ENCODE results near the gene ALK.

Gene ALK

DNA sequence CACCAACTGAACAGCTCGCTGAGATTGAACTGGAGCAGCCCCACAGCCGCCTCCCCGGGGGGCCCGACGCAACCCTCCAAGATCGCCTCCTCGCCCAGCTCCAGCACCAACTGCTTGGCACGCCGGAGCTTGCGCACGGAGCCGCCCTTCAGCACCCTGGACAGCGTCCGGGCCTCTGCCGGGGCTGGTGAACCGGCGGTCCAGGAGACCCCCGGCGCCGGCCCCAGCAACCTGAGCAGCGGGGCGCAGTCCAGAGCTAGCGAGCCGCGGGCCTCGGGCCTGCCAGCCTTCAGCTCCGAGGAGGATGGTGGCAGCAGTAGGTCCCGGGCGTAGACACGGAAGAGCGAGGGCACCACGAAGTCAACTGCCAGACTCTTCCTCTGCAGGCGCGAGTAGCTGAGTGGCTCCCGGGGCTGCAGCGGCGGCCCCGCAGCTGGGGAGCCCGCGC lies 1.2 kb downstream of the ALK start:
- DNase-seq (ENCODE audit: low read depth, low spot score), result no peak
- Histone ChIP-seq H3K9me3 (ENCODE audit: low read depth, low read length) (no peaks in the 10 kb centered on the region), H3K27ac (no peak overlapping the region), H3K4me3 (peak overlapping the region; percentile 89), H3K36me3 (ENCODE audit: insufficient read depth, low read length) (peaks cover 7% of the 10 kb centered on the region; the same call in 1 of the 2 replicates), H3K9ac (ENCODE audit: insufficient read length) (no peak overlapping the region)
- TF ChIP-seq POLR2AphosphoS5 (IDR thresholded peaks at IDR 0.05; ENCODE audit: borderline replicate concordance, low read depth, low read length) (no peak), EZH2 (IDR thresholded peaks at IDR 0.05) (no peak), FOXP2 (optimal IDR thresholded peaks at IDR 0.05; ENCODE audit: control extremely low read depth, extremely low read length, insufficient read depth) (no peak)

GRCh38 chr2:29918941-29919340 lies 2.4 kb downstream of the ALK start:
- H3K27ac ChIP-seq, result no peak overlapping the region
- TF ChIP-seq EZH2 (IDR thresholded peaks at IDR 0.05) (no peak), FOXP2 (optimal IDR thresholded peaks at IDR 0.05; ENCODE audit: control extremely low read depth, extremely low read length, insufficient read depth) (no peak), POLR2AphosphoS5 (IDR thresholded peaks at IDR 0.05; ENCODE audit: borderline replicate concordance, low read depth, low read length) (no peak)
- no peak for DNase-seq (ENCODE audit: low read depth, low spot score)
- no peaks in the 10 kb centered on the region for H3K9me3 ChIP-seq (ENCODE audit: low read depth, low read length)
- H3K4me3 ChIP-seq, result peak overlapping the region; percentile 89
- peaks cover 14% of the 10 kb centered on the region for H3K36me3 ChIP-seq (ENCODE audit: insufficient read depth, low read length)
- no peak overlapping the region for H3K9ac ChIP-seq (ENCODE audit: insufficient read length)

- Histone ChIP-seq H3K4me3 (peak overlapping the region; percentile 89), H3K9me3 (ENCODE audit: low read depth, low read length) (no peaks in the 10 kb centered on the region), H3K9ac (ENCODE audit: insufficient read length) (no peak overlapping the region), H3K27ac (no peak overlapping the region), H3K36me3 (ENCODE audit: insufficient read depth, low read length) (peaks cover 14% of the 10 kb centered on the region)
- no peak for DNase-seq (ENCODE audit: low read depth, low spot score)
- no peak for TF ChIP-seq FOXP2 (optimal IDR thresholded peaks at IDR 0.05; ENCODE audit: control extremely low read depth, extremely low read length, insufficient read depth)
- no peak for TF ChIP-seq EZH2 (IDR thresholded peaks at IDR 0.05)
- no peak for TF ChIP-seq POLR2AphosphoS5 (IDR thresholded peaks at IDR 0.05; ENCODE audit: borderline replicate concordance, low read depth, low read length)
Observed at GRCh38 chr2:29917781-29918180, 3.6 kb downstream of the ALK start.

DNA sequence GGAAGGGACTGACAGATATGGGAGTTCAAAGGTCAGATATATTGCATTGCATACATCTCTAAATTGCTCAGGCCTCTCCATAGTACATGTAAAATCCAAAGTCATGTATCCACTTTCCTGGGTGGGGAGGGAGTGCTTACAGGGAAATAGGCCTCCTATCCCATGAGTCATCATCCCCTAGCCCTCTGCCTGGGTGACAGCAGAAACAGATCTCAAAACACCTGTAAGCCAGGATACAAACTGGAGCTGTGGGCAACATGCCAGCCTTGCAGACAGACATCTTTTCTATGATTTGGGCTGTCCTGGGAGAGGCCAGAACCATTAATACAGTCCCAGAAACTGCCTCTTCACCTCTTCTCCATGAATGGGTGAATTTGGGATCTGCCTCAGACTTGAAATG lies 4.8 kb downstream of the ALK start:
- peaks cover 14% of the 10 kb centered on the region for H3K36me3 ChIP-seq (ENCODE audit: insufficient read depth, low read length)
- TF ChIP-seq FOXP2 (optimal IDR thresholded peaks at IDR 0.05; ENCODE audit: control extremely low read depth, extremely low read length, insufficient read depth) (no peak), POLR2AphosphoS5 (IDR thresholded peaks at IDR 0.05; ENCODE audit: borderline replicate concordance, low read depth, low read length) (no peak), EZH2 (IDR thresholded peaks at IDR 0.05) (no peak)
- no peaks in the 10 kb centered on the region for H3K9me3 ChIP-seq (ENCODE audit: low read depth, low read length)
- H3K27ac ChIP-seq, result no peak overlapping the region
- H3K9ac ChIP-seq (ENCODE audit: insufficient read length), result no peak overlapping the region
- 0 out of 2 replicates have a peak overlapping the region, but pooled peaks have one; percentile 89 for H3K4me3 ChIP-seq
- no peak for DNase-seq (ENCODE audit: low read depth, low spot score)

GRCh38 chr2:29910960-29911359 lies 10.4 kb downstream of the ALK start:
- no peak overlapping the region for H3K9ac ChIP-seq (ENCODE audit: insufficient read length)
- no peak for DNase-seq (ENCODE audit: low read depth, low spot score)
- 0 out of 2 replicates have a peak, but pooled peaks cover 3% of the 10 kb centered on the region for H3K9me3 ChIP-seq (ENCODE audit: low read depth, low read length)
- no peak overlapping the region for H3K27ac ChIP-seq
- no peak overlapping the region for H3K4me3 ChIP-seq
- TF ChIP-seq POLR2AphosphoS5 (IDR thresholded peaks at IDR 0.05; ENCODE audit: borderline replicate concordance, low read depth, low read length) (no peak), FOXP2 (optimal IDR thresholded peaks at IDR 0.05; ENCODE audit: control extremely low read depth, extremely low read length, insufficient read depth) (no peak), EZH2 (IDR thresholded peaks at IDR 0.05) (no peak)
- peaks cover 13% of the 10 kb centered on the region for H3K36me3 ChIP-seq (ENCODE audit: insufficient read depth, low read length)

DNA sequence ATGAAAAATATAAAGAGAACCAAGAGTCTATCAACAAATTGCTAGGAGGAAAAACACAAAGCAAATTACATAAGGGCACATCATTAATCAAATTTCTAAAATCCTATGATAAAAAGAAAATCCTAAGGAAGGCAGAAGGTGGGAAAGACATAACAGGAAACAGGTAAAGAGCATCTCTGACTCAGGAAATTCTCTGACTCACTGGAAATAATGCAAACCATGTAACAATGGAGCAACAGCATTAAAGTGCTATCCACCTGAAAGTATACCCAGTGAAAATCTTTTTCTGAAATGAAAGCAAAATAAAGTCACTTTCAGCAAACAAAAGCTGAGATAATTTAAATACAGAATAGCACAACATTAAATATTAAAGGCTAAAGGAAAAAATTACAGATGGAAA lies 10.9 kb downstream of the ALK start:
- no peak for TF ChIP-seq FOXP2 (optimal IDR thresholded peaks at IDR 0.05; ENCODE audit: control extremely low read depth, extremely low read length, insufficient read depth)
- no peak for TF ChIP-seq EZH2 (IDR thresholded peaks at IDR 0.05)

DNA sequence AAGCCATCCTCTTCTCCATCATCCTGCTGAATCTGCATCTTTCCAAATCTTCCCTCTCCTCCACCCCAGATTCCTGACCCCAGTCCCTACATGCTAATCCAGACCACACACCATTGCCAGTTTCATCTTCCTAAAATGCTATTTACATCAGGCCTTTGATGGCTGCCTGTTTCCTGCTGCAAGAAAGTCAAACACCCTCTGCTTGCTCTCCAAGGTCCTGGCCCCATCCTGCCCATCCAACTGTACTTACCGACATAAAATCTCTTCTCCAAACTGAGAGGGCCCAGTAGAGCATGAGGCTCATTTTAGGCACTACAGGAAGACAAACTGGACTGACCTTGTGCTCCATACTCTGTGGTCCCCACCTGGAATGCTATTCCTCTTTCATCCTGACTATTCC lies 19.0 kb downstream of the ALK start:
- TF ChIP-seq EZH2 (IDR thresholded peaks at IDR 0.05) (no peak), POLR2AphosphoS5 (IDR thresholded peaks at IDR 0.05; ENCODE audit: borderline replicate concordance, low read depth, low read length) (no peak), FOXP2 (optimal IDR thresholded peaks at IDR 0.05; ENCODE audit: control extremely low read depth, extremely low read length, insufficient read depth) (no peak)
- no peak for DNase-seq (ENCODE audit: low read depth, low spot score)
- Histone ChIP-seq H3K9me3 (ENCODE audit: low read depth, low read length) (no peaks in the 10 kb centered on the region), H3K36me3 (ENCODE audit: insufficient read depth, low read length) (peaks cover 4% of the 10 kb centered on the region; the same call in 1 of the 2 replicates), H3K9ac (ENCODE audit: insufficient read length) (no peak overlapping the region), H3K27ac (no peak overlapping the region), H3K4me3 (no peak overlapping the region)

More for the DNA sequence above, 10.9 kb downstream of the ALK start:
- no peak overlapping the region for H3K27ac ChIP-seq
- no peak overlapping the region for H3K4me3 ChIP-seq
- 0 out of 2 replicates have a peak, but pooled peaks cover 3% of the 10 kb centered on the region for H3K9me3 ChIP-seq (ENCODE audit: low read depth, low read length)
- H3K36me3 ChIP-seq (ENCODE audit: insufficient read depth, low read length), result peaks cover 13% of the 10 kb centered on the region
- no peak overlapping the region for H3K9ac ChIP-seq (ENCODE audit: insufficient read length)
- no peak for DNase-seq (ENCODE audit: low read depth, low spot score)

DNA sequence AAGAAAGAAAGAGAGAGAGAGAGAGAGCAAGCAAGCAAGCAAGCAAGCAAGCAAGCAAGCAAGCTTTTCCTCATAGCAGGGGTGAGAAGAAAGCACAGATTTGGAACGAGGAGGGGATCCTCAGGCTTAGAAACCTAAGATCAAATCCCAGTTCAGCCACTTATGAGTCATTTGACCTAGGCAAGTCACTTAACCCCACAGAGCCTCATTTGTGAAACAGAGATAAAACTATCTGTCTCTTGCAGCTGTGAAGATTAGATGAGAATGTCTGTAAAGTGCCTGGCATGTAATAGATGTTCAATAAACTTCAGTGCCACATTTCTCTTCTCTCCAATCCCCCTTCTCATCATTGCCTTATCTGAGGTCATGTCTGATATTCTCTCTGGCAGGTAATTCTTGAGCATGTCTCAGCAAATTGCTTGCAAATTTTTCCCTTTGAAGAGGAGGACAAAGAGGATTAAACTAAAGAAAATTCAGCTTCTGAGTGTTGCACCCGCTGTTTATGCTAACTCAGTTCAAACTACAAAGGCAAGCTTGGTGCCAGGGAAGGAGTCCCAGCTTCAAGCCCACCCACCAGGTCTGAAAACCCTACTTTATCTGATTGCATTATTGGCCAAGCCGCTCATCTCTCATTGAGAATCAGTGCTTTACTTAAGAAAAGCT lies 20.3 kb downstream of the ALK start:
- no peak for DNase-seq (ENCODE audit: low read depth, low spot score)
- no peaks in the 10 kb centered on the region for H3K9me3 ChIP-seq (ENCODE audit: low read depth, low read length)
- H3K36me3 ChIP-seq (ENCODE audit: insufficient read depth, low read length), result peaks cover 8% of the 10 kb centered on the region; the same call in 1 of the 2 replicates
- TF ChIP-seq EZH2 (IDR thresholded peaks at IDR 0.05) (no peak), POLR2AphosphoS5 (IDR thresholded peaks at IDR 0.05; ENCODE audit: borderline replicate concordance, low read depth, low read length) (no peak), FOXP2 (optimal IDR thresholded peaks at IDR 0.05; ENCODE audit: control extremely low read depth, extremely low read length, insufficient read depth) (no peak)
- no peak overlapping the region for H3K27ac ChIP-seq
- no peak overlapping the region for H3K9ac ChIP-seq (ENCODE audit: insufficient read length)
- no peak overlapping the region for H3K4me3 ChIP-seq
